OCI-M2 (cell line): ENCODE measurements around the gene AJAP1.

Experiments used
- DNase-seq: peaks from one replicate; lab custom pipeline; 2025; ENCODE audit not compliant: unreplicated experiment; lab: John Stamatoyannopoulos, UW

Gene AJAP1

GRCh38 chr1:4728319-4729089 is 74.1 kb downstream of the AJAP1 start:
- DNase-seq, result no peak

GRCh38 chr1:4729090-4729471 is 74.7 kb downstream of the AJAP1 start:
- DNase-seq, result no peak

GRCh38 chr1:4730078-4730477 is 75.7 kb downstream of the AJAP1 start:
- DNase-seq, result no peak

GRCh38 chr1:4733446-4734177 is 79.2 kb downstream of the AJAP1 start:
- DNase-seq, result no peak

GRCh38 chr1:4734219-4734618 is 79.8 kb downstream of the AJAP1 start:
- DNase-seq, result no peak

- no peak for DNase-seq
Measured at GRCh38 chr1:4734791-4735190, 80.4 kb downstream of the AJAP1 start.

GRCh38 chr1:4736254-4736653 is 81.8 kb downstream of the AJAP1 start:
- DNase-seq, result no peak

GRCh38 chr1:4741876-4742423 is 87.5 kb downstream of the AJAP1 start:
- DNase-seq, result no peak

- DNase-seq, result no peak
Measured at GRCh38 chr1:4743978-4744750, 89.8 kb downstream of the AJAP1 start.

GRCh38 chr1:4745560-4745959 is 91.2 kb downstream of the AJAP1 start:
- no peak for DNase-seq

GRCh38 chr1:4749406-4749805 is 95.0 kb downstream of the AJAP1 start:
- DNase-seq, result no peak

GRCh38 chr1:4750177-4750576 is 95.8 kb downstream of the AJAP1 start:
- no peak for DNase-seq

- DNase-seq, result no peak
Measured at GRCh38 chr1:4752059-4752458, 97.7 kb downstream of the AJAP1 start.

- DNase-seq, result no peak
Measured at GRCh38 chr1:4754816-4755215, 100.4 kb downstream of the AJAP1 start.

- no peak for DNase-seq
Measured at GRCh38 chr1:4755301-4755845, 101.0 kb downstream of the AJAP1 start.

GRCh38 chr1:4755864-4756504 is 101.6 kb downstream of the AJAP1 start:
- DNase-seq, result no peak

GRCh38 chr1:4756851-4757580 is 102.6 kb downstream of the AJAP1 start:
- no peak for DNase-seq

GRCh38 chr1:4759671-4760070 is 105.3 kb downstream of the AJAP1 start:
- DNase-seq, result no peak

- no peak for DNase-seq
Measured at GRCh38 chr1:4760088-4760487, 105.7 kb downstream of the AJAP1 start.

GRCh38 chr1:4761324-4761723 is 106.9 kb downstream of the AJAP1 start:
- DNase-seq, result no peak
